ENCODE data around the gene ETFB. TPM values are rescaled to one million over a fixed set of nuclear protein-coding genes. Genes with fewer than 3 reads are reported as not detected.

Gene ETFB
- total and polyA plus RNA-seq, 4 donors, result 129 to 713 (median 467) TPM

DNA sequence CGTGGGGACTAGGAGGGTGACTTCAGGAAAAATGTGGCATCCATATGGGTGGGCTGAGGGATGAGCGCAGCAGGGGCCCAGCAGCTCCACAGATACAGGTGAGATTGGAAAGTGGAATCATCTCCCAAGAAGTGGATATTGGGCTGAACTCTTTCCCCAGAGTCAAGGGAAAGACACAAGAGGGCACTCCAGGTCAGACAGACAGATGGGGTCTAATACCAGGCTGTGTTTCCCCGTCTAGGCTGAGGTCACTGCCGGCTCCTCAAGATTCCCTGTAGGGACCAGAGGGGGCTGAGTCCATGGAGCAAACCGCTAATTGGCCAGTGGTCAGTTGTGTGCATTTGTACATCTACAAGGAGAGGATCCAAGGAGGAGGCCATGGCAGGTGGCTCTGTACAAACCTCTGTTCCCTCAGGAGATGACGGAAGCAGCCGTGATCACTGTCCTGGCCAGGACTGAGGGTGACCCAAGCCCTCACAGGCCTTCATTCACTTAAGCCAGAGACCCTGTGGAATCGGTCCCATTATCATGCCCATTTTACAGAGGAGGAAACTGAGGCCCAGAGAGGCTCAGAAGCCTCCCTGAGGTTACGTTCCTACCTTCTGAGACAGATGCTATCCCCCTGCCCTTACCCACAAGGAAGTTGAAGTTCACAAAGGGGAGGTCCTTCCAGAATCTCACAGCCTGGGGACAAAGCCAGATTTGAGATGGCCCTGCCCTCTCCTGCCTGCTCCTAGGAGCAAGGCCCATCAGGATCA is 69.7 kb downstream of the ETFB start:
- H3K4me3 ChIP-seq (ENCODE audit: low read depth in 1 of 3, low read length in 3 of 3), result no peak overlapping the region
- H3K36me3 ChIP-seq (ENCODE audit: control insufficient read depth in 4 of 4, insufficient read depth in 3 of 4, low read depth in 1 of 4, low read length in 3 of 4), result no peaks in the 10 kb centered on the region
- no peak overlapping the region for H3K9ac ChIP-seq (ENCODE audit: low read depth in 1 of 2, low read length in 2 of 2)
- H3K9me3 ChIP-seq (ENCODE audit: control insufficient read depth in 4 of 4, low read length in 3 of 4), result no peaks in the 10 kb centered on the region
- 45% methylated on average over 9 of the region's 9 CpGs for WGBS
- TF ChIP-seq TAF1 (conservative IDR thresholded peaks at IDR 0.05) (no peak), RAD21 (IDR thresholded peaks at IDR 0.05) (peak in 1 of 2 donors; percentile 37)
- H3K27ac ChIP-seq (ENCODE audit: low read depth in 1 of 2, low read length in 2 of 2), result no peak overlapping the region
- DNase-seq (ENCODE audit: low spot score), result no peak
- H3K27me3 ChIP-seq (ENCODE audit: control insufficient read depth in 4 of 4, insufficient read depth in 4 of 4, low read length in 3 of 4), result peaks cover 0 to 6% (median 2%) of the 10 kb centered on the region in 4 donors
- no peaks in the 10 kb centered on the region for H3K4me1 ChIP-seq (ENCODE audit: control insufficient read depth in 4 of 4, insufficient read depth in 4 of 4, low read length in 3 of 4)

DNA sequence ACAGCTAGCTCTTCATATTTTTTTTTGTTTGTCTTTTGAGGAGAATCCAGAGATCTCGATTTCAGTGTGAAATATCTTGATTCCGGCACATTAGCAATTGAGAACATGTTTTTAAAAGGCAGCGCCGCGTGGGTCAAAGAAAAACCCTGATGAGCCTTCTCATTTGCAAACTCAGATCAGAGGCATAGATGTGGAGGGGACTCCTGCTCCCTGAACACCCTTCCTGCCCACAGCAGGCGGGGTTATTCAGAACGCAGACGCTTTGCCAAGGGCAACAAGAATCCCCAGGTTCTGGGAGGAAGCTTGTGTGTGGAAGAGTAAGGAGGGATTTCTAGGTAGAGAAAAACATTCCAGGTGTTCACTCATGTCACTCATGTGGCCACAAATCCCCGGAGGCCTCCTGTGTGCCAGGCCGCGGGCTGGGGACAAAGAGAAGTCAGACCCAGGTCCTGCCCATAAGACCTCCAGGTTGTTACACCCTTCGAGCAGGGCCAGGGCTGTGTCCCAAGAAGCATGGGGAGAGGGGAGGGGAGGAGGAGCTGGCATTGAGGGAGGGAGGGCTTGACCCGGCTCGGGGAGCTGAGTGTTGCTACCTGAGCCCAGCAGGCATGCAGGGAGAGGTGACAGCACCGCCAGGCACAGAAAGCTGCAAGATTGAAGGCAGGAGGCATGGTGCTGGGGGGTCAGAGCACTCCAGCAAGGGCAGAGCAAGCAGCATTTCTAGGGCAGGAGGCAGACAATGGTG is 70.6 kb downstream of the ETFB start:
- Histone ChIP-seq H3K4me1 (ENCODE audit: control insufficient read depth in 4 of 4, insufficient read depth in 4 of 4, low read length in 3 of 4) (no peaks in the 10 kb centered on the region), H3K9ac (ENCODE audit: low read depth in 1 of 2, low read length in 2 of 2) (no peak overlapping the region), H3K27me3 (ENCODE audit: control insufficient read depth in 4 of 4, insufficient read depth in 4 of 4, low read length in 3 of 4) (peaks cover 0 to 5% (median 2%) of the 10 kb centered on the region in 4 donors), H3K36me3 (ENCODE audit: control insufficient read depth in 4 of 4, insufficient read depth in 3 of 4, low read depth in 1 of 4, low read length in 3 of 4) (no peaks in the 10 kb centered on the region), H3K4me3 (ENCODE audit: low read depth in 1 of 3, low read length in 3 of 3) (no peak overlapping the region), H3K9me3 (ENCODE audit: control insufficient read depth in 4 of 4, low read length in 3 of 4) (no peaks in the 10 kb centered on the region), H3K27ac (ENCODE audit: low read depth in 1 of 2, low read length in 2 of 2) (no peak overlapping the region)
- no peak for TF ChIP-seq RXRA (IDR thresholded peaks at IDR 0.05)
- TF ChIP-seq, protein P1, sequence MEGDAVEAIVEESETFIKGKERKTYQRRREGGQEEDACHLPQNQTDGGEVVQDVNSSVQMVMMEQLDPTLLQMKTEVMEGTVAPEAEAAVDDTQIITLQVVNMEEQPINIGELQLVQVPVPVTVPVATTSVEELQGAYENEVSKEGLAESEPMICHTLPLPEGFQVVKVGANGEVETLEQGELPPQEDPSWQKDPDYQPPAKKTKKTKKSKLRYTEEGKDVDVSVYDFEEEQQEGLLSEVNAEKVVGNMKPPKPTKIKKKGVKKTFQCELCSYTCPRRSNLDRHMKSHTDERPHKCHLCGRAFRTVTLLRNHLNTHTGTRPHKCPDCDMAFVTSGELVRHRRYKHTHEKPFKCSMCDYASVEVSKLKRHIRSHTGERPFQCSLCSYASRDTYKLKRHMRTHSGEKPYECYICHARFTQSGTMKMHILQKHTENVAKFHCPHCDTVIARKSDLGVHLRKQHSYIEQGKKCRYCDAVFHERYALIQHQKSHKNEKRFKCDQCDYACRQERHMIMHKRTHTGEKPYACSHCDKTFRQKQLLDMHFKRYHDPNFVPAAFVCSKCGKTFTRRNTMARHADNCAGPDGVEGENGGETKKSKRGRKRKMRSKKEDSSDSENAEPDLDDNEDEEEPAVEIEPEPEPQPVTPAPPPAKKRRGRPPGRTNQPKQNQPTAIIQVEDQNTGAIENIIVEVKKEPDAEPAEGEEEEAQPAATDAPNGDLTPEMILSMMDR (IDR thresholded peaks at IDR 0.05; ENCODE audit: low read depth, low read length, missing input control), result no peak
- TF ChIP-seq, protein P2, sequence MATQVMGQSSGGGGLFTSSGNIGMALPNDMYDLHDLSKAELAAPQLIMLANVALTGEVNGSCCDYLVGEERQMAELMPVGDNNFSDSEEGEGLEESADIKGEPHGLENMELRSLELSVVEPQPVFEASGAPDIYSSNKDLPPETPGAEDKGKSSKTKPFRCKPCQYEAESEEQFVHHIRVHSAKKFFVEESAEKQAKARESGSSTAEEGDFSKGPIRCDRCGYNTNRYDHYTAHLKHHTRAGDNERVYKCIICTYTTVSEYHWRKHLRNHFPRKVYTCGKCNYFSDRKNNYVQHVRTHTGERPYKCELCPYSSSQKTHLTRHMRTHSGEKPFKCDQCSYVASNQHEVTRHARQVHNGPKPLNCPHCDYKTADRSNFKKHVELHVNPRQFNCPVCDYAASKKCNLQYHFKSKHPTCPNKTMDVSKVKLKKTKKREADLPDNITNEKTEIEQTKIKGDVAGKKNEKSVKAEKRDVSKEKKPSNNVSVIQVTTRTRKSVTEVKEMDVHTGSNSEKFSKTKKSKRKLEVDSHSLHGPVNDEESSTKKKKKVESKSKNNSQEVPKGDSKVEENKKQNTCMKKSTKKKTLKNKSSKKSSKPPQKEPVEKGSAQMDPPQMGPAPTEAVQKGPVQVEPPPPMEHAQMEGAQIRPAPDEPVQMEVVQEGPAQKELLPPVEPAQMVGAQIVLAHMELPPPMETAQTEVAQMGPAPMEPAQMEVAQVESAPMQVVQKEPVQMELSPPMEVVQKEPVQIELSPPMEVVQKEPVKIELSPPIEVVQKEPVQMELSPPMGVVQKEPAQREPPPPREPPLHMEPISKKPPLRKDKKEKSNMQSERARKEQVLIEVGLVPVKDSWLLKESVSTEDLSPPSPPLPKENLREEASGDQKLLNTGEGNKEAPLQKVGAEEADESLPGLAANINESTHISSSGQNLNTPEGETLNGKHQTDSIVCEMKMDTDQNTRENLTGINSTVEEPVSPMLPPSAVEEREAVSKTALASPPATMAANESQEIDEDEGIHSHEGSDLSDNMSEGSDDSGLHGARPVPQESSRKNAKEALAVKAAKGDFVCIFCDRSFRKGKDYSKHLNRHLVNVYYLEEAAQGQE (IDR thresholded peaks at IDR 0.05), result no peak
- TF ChIP-seq NR2F2 (IDR thresholded peaks at IDR 0.05), result no peak
- no peak for TF ChIP-seq TAF1 (conservative IDR thresholded peaks at IDR 0.05)
- TF ChIP-seq FOXA1 (IDR thresholded peaks at IDR 0.05), result no peak
- no peak for TF ChIP-seq GABPA (IDR thresholded peaks at IDR 0.05 in 1 of 2, conservative IDR thresholded peaks at IDR 0.05 in 1 of 2)
- TF ChIP-seq, protein P3, sequence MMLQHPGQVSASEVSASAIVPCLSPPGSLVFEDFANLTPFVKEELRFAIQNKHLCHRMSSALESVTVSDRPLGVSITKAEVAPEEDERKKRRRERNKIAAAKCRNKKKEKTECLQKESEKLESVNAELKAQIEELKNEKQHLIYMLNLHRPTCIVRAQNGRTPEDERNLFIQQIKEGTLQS (IDR thresholded peaks at IDR 0.05), result no peak
- TF ChIP-seq RAD21 (IDR thresholded peaks at IDR 0.05), result no peak
- TF ChIP-seq EGR1 (IDR thresholded peaks at IDR 0.05; ENCODE audit: low read depth in 2 of 2), result no peak
- no peak for TF ChIP-seq HNF4A (conservative IDR thresholded peaks at IDR 0.05)
- no peak for TF ChIP-seq HNF4G (IDR thresholded peaks at IDR 0.05)
- no peak for TF ChIP-seq FOXA2 (IDR thresholded peaks at IDR 0.05)
- no peak for TF ChIP-seq SP1 (IDR thresholded peaks at IDR 0.05)
- TF ChIP-seq YY1 (IDR thresholded peaks at IDR 0.05), result no peak
- TF ChIP-seq, protein P4, sequence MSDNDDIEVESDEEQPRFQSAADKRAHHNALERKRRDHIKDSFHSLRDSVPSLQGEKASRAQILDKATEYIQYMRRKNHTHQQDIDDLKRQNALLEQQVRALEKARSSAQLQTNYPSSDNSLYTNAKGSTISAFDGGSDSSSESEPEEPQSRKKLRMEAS (IDR thresholded peaks at IDR 0.05), result no peak
- no peak for DNase-seq (ENCODE audit: low spot score)
- WGBS, result 42% methylated on average over 15 of the region's 15 CpGs

Other genes with a start within 250 kb of the ETFB start
- gene SIGLEC9, start 241.5 kb downstream of the ETFB start, total RNA-seq, result 1 to 10 TPM; 4.8 to 5.4 TPM
- gene SIGLEC9, start 241.5 kb downstream of the ETFB start, polyA plus RNA-seq, result 1 to 10 TPM; 3.0 to 4.1 TPM
- 1 to 10 TPM; 3.2 to 4.7 TPM for gene SIGLEC7, start 224.1 kb downstream of the ETFB start, total RNA-seq
- gene SIGLEC7, start 224.1 kb downstream of the ETFB start, polyA plus RNA-seq, result 1 to 10 TPM; 2.7 to 4.8 TPM
- 1 to 10 TPM; 2.8 to 4.8 TPM for gene CD33, start 141.3 kb downstream of the ETFB start, total RNA-seq
- gene CD33, start 141.3 kb downstream of the ETFB start, polyA plus RNA-seq, result 1 to 10 TPM; 1.3 to 5.1 TPM
- gene SIGLECL1, start 115.3 kb downstream of the ETFB start, total RNA-seq, result under 1 TPM in 1 of 2 donors, not detected in 1; 0.05 TPM
- gene SIGLECL1, start 115.3 kb downstream of the ETFB start, polyA plus RNA-seq, result not detected
- under 1 TPM in 1 of 2 donors, not detected in 1; 0.25 TPM for gene IGLON5, start 54.7 kb downstream of the ETFB start, total RNA-seq
- gene IGLON5, start 54.7 kb downstream of the ETFB start, polyA plus RNA-seq, result under 1 TPM; 0.25 to 0.46 TPM
- gene VSIG10L, start 24.2 kb downstream of the ETFB start, total RNA-seq, result under 1 TPM; 0.75 to 0.92 TPM
- 1 to 10 TPM in 1 of 2 donors, under 1 TPM in 1; 0.60 to 1.8 TPM for gene VSIG10L, start 24.2 kb downstream of the ETFB start, polyA plus RNA-seq
- not detected for gene CLDND2, start 2.6 kb upstream of the ETFB start, total RNA-seq
- 1 to 10 TPM in 1 of 2 donors, under 1 TPM in 1; 0.22 to 3.0 TPM for gene CLDND2, start 2.6 kb upstream of the ETFB start, polyA plus RNA-seq
- 10 to 100 TPM in 1 of 2 donors, 1 to 10 TPM in 1; 2.0 to 13.6 TPM for gene NKG7, start 6.3 kb upstream of the ETFB start, total RNA-seq
- gene NKG7, start 6.3 kb upstream of the ETFB start, polyA plus RNA-seq, result 1 to 10 TPM; 5.3 to 6.2 TPM
- not detected for gene LIM2, start 21.6 kb upstream of the ETFB start, total RNA-seq
- not detected for gene LIM2, start 21.6 kb upstream of the ETFB start, polyA plus RNA-seq
- under 1 TPM in 1 of 2 donors, not detected in 1; 0.08 TPM for gene C19orf84, start 24.2 kb upstream of the ETFB start, total RNA-seq
- not detected for gene C19orf84, start 24.2 kb upstream of the ETFB start, polyA plus RNA-seq
- gene SIGLEC10, start 51.3 kb upstream of the ETFB start, total RNA-seq, result 1 to 10 TPM; 4.9 to 8.4 TPM
- gene SIGLEC10, start 51.3 kb upstream of the ETFB start, polyA plus RNA-seq, result 1 to 10 TPM; 1.7 to 8.0 TPM
- gene SIGLEC8, start 92.1 kb upstream of the ETFB start, total RNA-seq, result 1 to 10 TPM in 1 of 2 donors, under 1 TPM in 1; 0.09 to 2.3 TPM
- gene SIGLEC8, start 92.1 kb upstream of the ETFB start, polyA plus RNA-seq, result under 1 TPM; 0.24 to 0.81 TPM
- gene CEACAM18, start 112.2 kb upstream of the ETFB start, total RNA-seq, result not detected
- gene CEACAM18, start 112.2 kb upstream of the ETFB start, polyA plus RNA-seq, result not detected
- 1 to 10 TPM in 1 of 2 donors, under 1 TPM in 1; 0.84 to 5.0 TPM for gene SIGLEC12, start 135.4 kb upstream of the ETFB start, total RNA-seq
- gene SIGLEC12, start 135.4 kb upstream of the ETFB start, polyA plus RNA-seq, result under 1 TPM; 0.05 to 0.21 TPM
- gene SIGLEC6, start 165.3 kb upstream of the ETFB start, total RNA-seq, result under 1 TPM; 0.08 to 0.47 TPM
- gene SIGLEC6, start 165.3 kb upstream of the ETFB start, polyA plus RNA-seq, result under 1 TPM in 1 of 2 donors, not detected in 1; 0.08 TPM
- 1 to 10 TPM; 3.9 to 5.3 TPM for gene ZNF175, start 204.9 kb upstream of the ETFB start, total RNA-seq
- 1 to 10 TPM in 1 of 2 donors, under 1 TPM in 1; 0.60 to 1.1 TPM for gene ZNF175, start 204.9 kb upstream of the ETFB start, polyA plus RNA-seq

Measured in liver (tissue), 9 donors.